Measurements from ENCODE around the gene PRKCE. TPM values are rescaled to one million over a fixed set of nuclear protein-coding genes. Genes with fewer than 3 reads are reported as not detected.

The PRKCE gene
- total RNA-seq, 1 experiment from 2014 or later = 21.7 TPM

DNA sequence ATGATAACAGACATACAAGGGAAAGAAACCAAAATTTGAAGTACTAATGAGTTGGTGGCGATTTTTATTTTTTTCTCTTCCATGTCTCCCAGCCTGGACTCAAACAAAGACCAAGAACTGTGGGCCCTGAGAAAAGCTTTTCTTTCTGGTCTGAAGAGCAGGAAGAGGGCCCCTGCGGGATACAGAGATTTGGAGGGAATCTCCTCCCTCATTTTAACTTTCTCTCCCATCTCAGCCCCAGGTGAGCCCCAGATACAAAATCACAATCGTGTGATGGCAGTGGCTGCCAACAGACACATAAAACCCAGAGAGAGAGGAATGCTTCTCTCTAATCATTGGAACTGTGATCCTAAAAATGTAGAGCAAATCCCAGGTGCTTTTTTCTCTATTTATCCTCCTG is 19.5 kb upstream of the PRKCE start:
- intact Hi-C loops (cut with micrococcal nuclease; ENCODE audit: unreplicated experiment) = no loop called here
- CTCF ChIA-PET = no interaction called here
- H3K4me3 ChIP-seq = no peak overlapping the region
- H3K27me3 ChIP-seq (ENCODE audit: insufficient read depth, low read depth) = no peaks in the 10 kb centered on the region
- H3F3A ChIP-seq (ENCODE audit: insufficient read depth, low read depth) = no peaks in the 10 kb centered on the region
- H4K20me1 ChIP-seq (ENCODE audit: insufficient read depth) = no peaks in the 10 kb centered on the region
- no peaks in the 10 kb centered on the region for H3K79me2 ChIP-seq (ENCODE audit: low read depth)
- TF ChIP-seq EZH2 (IDR thresholded peaks at IDR 0.05; ENCODE audit: low read depth) = no peak
- BruUV-seq (replicated peaks) = no TSS peak
- H2AFZ ChIP-seq = no peak overlapping the region
- peak in 1 of 2 experiments; percentile 10 for DNase-seq
- H3K4me1 ChIP-seq (replicated peaks; ENCODE audit: insufficient read depth) = no peaks in the 10 kb centered on the region
- H3K27ac ChIP-seq = no peak overlapping the region
- POLR2A ChIA-PET (ENCODE audit: unreplicated experiment) = no interaction called here
- H3K4me2 ChIP-seq = no peak overlapping the region
- no peaks in the 10 kb centered on the region for H3K9me2 ChIP-seq (ENCODE audit: insufficient read depth)
- H3K36me3 ChIP-seq (ENCODE audit: low read depth) = no peaks in the 10 kb centered on the region
- H3K9me3 ChIP-seq (ENCODE audit: insufficient read depth, low read depth) = no peaks in the 10 kb centered on the region

DNA sequence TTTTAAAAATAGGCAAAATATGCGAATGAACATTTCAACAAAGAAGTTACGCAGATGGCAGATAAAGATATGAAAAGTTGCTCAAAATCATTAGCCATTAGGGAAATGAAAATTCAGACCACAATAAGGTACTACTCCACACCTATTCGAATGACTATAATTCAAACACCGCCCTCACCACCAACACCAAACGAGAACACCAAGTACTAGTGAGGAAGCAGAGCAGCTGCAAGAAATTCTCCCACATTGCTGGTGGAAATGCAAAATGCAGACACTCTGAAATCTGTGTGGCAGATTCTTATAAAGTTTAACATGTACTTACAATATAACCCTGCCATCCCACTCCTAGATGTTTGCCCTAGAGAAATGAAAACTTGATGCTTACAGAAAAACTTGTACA is 17.3 kb upstream of the PRKCE start:
- intact Hi-C loops (cut with micrococcal nuclease; ENCODE audit: unreplicated experiment) = no loop called here

DNA sequence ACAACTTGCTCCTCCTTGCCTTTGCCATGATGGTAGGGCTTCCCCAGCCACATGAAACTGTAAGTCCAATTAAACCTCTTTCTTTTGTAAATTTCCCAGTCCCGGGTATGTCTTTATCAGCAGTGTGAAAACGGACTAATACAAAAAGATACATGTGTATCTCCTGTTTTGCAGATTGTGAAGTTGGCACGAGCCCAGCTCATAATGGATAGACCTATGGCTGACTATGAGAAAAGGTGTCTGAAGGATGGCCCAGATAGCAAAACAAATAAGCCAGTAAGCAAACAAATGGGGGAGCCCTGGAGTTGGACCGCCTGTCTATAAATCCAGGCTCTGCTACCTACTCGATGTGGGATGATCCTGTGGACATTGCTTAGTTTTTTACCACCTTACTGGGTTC is 15.5 kb upstream of the PRKCE start:
- CTCF ChIA-PET = no interaction called here
- intact Hi-C loops (cut with micrococcal nuclease; ENCODE audit: unreplicated experiment) = no loop called here
- Histone ChIP-seq H3K27me3 (ENCODE audit: insufficient read depth, low read depth) (no peaks in the 10 kb centered on the region), H3K9me3 (ENCODE audit: insufficient read depth, low read depth) (no peaks in the 10 kb centered on the region), H3K4me1 (replicated peaks; ENCODE audit: insufficient read depth) (no peaks in the 10 kb centered on the region), H3K79me2 (ENCODE audit: low read depth) (no peaks in the 10 kb centered on the region), H4K20me1 (ENCODE audit: insufficient read depth) (no peaks in the 10 kb centered on the region), H3F3A (ENCODE audit: insufficient read depth, low read depth) (no peaks in the 10 kb centered on the region), H2AFZ (no peak overlapping the region), H3K9me2 (ENCODE audit: insufficient read depth) (no peaks in the 10 kb centered on the region), H3K36me3 (ENCODE audit: low read depth) (no peaks in the 10 kb centered on the region), H3K4me3 (no peak overlapping the region), H3K27ac (no peak overlapping the region), H3K4me2 (no peak overlapping the region)
- TF ChIP-seq EZH2 (IDR thresholded peaks at IDR 0.05; ENCODE audit: low read depth) = no peak
- TF ChIP-seq, protein P1, sequence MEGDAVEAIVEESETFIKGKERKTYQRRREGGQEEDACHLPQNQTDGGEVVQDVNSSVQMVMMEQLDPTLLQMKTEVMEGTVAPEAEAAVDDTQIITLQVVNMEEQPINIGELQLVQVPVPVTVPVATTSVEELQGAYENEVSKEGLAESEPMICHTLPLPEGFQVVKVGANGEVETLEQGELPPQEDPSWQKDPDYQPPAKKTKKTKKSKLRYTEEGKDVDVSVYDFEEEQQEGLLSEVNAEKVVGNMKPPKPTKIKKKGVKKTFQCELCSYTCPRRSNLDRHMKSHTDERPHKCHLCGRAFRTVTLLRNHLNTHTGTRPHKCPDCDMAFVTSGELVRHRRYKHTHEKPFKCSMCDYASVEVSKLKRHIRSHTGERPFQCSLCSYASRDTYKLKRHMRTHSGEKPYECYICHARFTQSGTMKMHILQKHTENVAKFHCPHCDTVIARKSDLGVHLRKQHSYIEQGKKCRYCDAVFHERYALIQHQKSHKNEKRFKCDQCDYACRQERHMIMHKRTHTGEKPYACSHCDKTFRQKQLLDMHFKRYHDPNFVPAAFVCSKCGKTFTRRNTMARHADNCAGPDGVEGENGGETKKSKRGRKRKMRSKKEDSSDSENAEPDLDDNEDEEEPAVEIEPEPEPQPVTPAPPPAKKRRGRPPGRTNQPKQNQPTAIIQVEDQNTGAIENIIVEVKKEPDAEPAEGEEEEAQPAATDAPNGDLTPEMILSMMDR (conservative IDR thresholded peaks at IDR 0.05) = no peak
- BruUV-seq (replicated peaks) = no TSS peak
- POLR2A ChIA-PET (ENCODE audit: unreplicated experiment) = no interaction called here
- peak in 1 of 2 experiments; percentile 5 for DNase-seq

More for the DNA sequence above, 17.3 kb upstream of the PRKCE start:
- no peaks in the 10 kb centered on the region for H3K36me3 ChIP-seq (ENCODE audit: low read depth)
- no peak for DNase-seq
- H3K9me3 ChIP-seq (ENCODE audit: insufficient read depth, low read depth) = no peaks in the 10 kb centered on the region
- H3F3A ChIP-seq (ENCODE audit: insufficient read depth, low read depth) = no peaks in the 10 kb centered on the region
- no peaks in the 10 kb centered on the region for H3K9me2 ChIP-seq (ENCODE audit: insufficient read depth)
- H3K4me3 ChIP-seq = no peak overlapping the region
- ChIA-PET CTCF (interaction anchor here (0.9 kb wide), 1 partner anchor 9 kb away, joined by 3 read pairs; no protein-coding TSS in a partner anchor), POLR2A (ENCODE audit: unreplicated experiment) (interaction anchor here (0.7 kb wide), 1 partner anchor 259 kb away, joined by 6 read pairs; no protein-coding TSS in a partner anchor)
- no peaks in the 10 kb centered on the region for H4K20me1 ChIP-seq (ENCODE audit: insufficient read depth)
- H3K4me1 ChIP-seq (replicated peaks; ENCODE audit: insufficient read depth) = no peaks in the 10 kb centered on the region
- no peak overlapping the region for H3K27ac ChIP-seq
- no TSS peak for BruUV-seq (replicated peaks)
- TF ChIP-seq, protein P1 (conservative IDR thresholded peaks at IDR 0.05) = no peak
- no peaks in the 10 kb centered on the region for H3K27me3 ChIP-seq (ENCODE audit: insufficient read depth, low read depth)
- no peaks in the 10 kb centered on the region for H3K79me2 ChIP-seq (ENCODE audit: low read depth)
- no peak overlapping the region for H2AFZ ChIP-seq
- H3K4me2 ChIP-seq = no peak overlapping the region

DNA sequence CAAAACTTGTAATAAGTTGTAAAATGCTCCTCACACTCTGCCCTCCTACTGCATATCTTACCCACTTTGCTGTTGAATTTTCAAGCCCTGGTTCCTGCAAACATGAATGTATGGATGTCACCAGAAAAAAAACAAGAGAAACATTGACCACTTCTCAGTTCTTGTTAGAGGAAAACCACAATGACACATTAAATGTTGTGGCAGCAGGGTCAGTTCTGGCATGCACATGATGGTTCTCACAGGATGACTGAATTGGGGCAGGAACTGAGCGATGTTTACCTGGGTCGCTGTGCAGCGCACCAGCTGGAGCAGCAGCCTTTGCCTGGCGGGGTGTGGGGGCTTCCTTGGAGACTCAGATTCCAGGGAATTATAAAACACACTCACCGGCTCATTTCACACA is 14.0 kb upstream of the PRKCE start:
- H3K27me3 ChIP-seq (ENCODE audit: insufficient read depth, low read depth) = no peaks in the 10 kb centered on the region
- no peaks in the 10 kb centered on the region for H3K79me2 ChIP-seq (ENCODE audit: low read depth)
- CTCF ChIA-PET = no interaction called here
- no peaks in the 10 kb centered on the region for H3K4me1 ChIP-seq (replicated peaks; ENCODE audit: insufficient read depth)
- no peak overlapping the region for H2AFZ ChIP-seq
- H3K4me3 ChIP-seq = no peak overlapping the region
- TF ChIP-seq EZH2 (IDR thresholded peaks at IDR 0.05; ENCODE audit: low read depth) = no peak
- TF ChIP-seq, protein P1 (conservative IDR thresholded peaks at IDR 0.05) = no peak
- intact Hi-C loops (cut with micrococcal nuclease; ENCODE audit: unreplicated experiment) = no loop called here
- no peaks in the 10 kb centered on the region for H4K20me1 ChIP-seq (ENCODE audit: insufficient read depth)
- DNase-seq = no peak
- POLR2A ChIA-PET (ENCODE audit: unreplicated experiment) = no interaction called here
- H3K36me3 ChIP-seq (ENCODE audit: low read depth) = no peaks in the 10 kb centered on the region
- no peak overlapping the region for H3K4me2 ChIP-seq
- no TSS peak for BruUV-seq (replicated peaks)
- no peak overlapping the region for H3K27ac ChIP-seq
- H3K9me2 ChIP-seq (ENCODE audit: insufficient read depth) = no peaks in the 10 kb centered on the region
- no peaks in the 10 kb centered on the region for H3F3A ChIP-seq (ENCODE audit: insufficient read depth, low read depth)
- H3K9me3 ChIP-seq (ENCODE audit: insufficient read depth, low read depth) = no peaks in the 10 kb centered on the region
